Mesodermal cell (in vitro differentiated cells): Measurements from ENCODE around the gene ITIH3.

Experiments
- H3K27ac ChIP-seq: 2 replicates; pipeline ENCODE4 v1.7.0; 2013; ENCODE audit warnings: mild to moderate bottlenecking, low read depth, low read length, moderate library complexity; ENCODE audit not compliant: severe bottlenecking
- H3K36me3 ChIP-seq: 2 replicates; pipeline ENCODE4 v1.7.1; 2013; ENCODE audit warnings: mild to moderate bottlenecking, low read length, moderate library complexity; ENCODE audit not compliant: control insufficient read depth, insufficient read depth
- H3K4me1 ChIP-seq: one replicate; pipeline ENCODE4 v1.7.1; 2013; ENCODE audit warnings: mild to moderate bottlenecking, low read length; ENCODE audit not compliant: insufficient read depth, control insufficient read depth, poor library complexity, severe bottlenecking
- H3K4me3 ChIP-seq: 2 replicates; pipeline ENCODE4 v1.7.0; 2013; ENCODE audit warnings: low read length, control low read depth, mild to moderate bottlenecking; ENCODE audit not compliant: insufficient read depth, poor library complexity, severe bottlenecking; ENCODE audit errors: extremely low read depth
- H3K9me3 ChIP-seq: 2 replicates; pipeline ENCODE4 v1.7.1; 2013; ENCODE audit warnings: mild to moderate bottlenecking, low read length, moderate library complexity; ENCODE audit not compliant: control insufficient read depth
- WGBS, 2 experiments: methylation state at CpG; one replicate each; pipeline ENCODE4 v1.1.5; 2013; ENCODE audit warnings: missing lambda C conversion rate in 2 of 2; ENCODE audit not compliant: insufficient coverage in 2 of 2; 5-methylcytosine and 5-hydroxymethylcytosine counted together

The ITIH3 gene

GRCh38 chr3:52782412-52783210 lies 12.0 kb upstream of the ITIH3 start:
- WGBS, 2 experiments, result 74% methylated on average over 8 to 10 of the region's 12 CpGs
- no peaks in the 10 kb centered on the region for H3K36me3 ChIP-seq

GRCh38 chr3:52783211-52783555 lies 11.4 kb upstream of the ITIH3 start:
- Histone ChIP-seq H3K27ac (no peak overlapping the region), H3K36me3 (no peaks in the 10 kb centered on the region), H3K4me1 (no peaks in the 10 kb centered on the region), H3K9me3 (no peaks in the 10 kb centered on the region), H3K4me3 (no peak overlapping the region)
- WGBS, 2 experiments, result 88% methylated on average over 3 of the region's 3 CpGs

More at GRCh38 chr3:52782412-52783210, 12.0 kb upstream of the ITIH3 start:
- H3K27ac ChIP-seq, result no peak overlapping the region
- no peaks in the 10 kb centered on the region for H3K9me3 ChIP-seq
- H3K4me3 ChIP-seq, result no peak overlapping the region
- no peaks in the 10 kb centered on the region for H3K4me1 ChIP-seq

GRCh38 chr3:52784021-52784621 lies 10.5 kb upstream of the ITIH3 start:
- H3K27ac ChIP-seq, result no peak overlapping the region
- H3K36me3 ChIP-seq, result no peaks in the 10 kb centered on the region
- no peaks in the 10 kb centered on the region for H3K4me1 ChIP-seq
- no peaks in the 10 kb centered on the region for H3K9me3 ChIP-seq
- no peak overlapping the region for H3K4me3 ChIP-seq
- 87 to 90% methylated on average over 15 to 18 of the region's 18 CpGs for WGBS, 2 experiments

- WGBS, 2 experiments, result 93% methylated on average over 4 of the region's 5 CpGs
- no peaks in the 10 kb centered on the region for H3K36me3 ChIP-seq
- H3K27ac ChIP-seq, result no peak overlapping the region
- H3K4me1 ChIP-seq, result no peaks in the 10 kb centered on the region
- H3K9me3 ChIP-seq, result no peaks in the 10 kb centered on the region
- H3K4me3 ChIP-seq, result no peak overlapping the region
Observed at GRCh38 chr3:52784931-52785590, 9.5 kb upstream of the ITIH3 start.

DNA sequence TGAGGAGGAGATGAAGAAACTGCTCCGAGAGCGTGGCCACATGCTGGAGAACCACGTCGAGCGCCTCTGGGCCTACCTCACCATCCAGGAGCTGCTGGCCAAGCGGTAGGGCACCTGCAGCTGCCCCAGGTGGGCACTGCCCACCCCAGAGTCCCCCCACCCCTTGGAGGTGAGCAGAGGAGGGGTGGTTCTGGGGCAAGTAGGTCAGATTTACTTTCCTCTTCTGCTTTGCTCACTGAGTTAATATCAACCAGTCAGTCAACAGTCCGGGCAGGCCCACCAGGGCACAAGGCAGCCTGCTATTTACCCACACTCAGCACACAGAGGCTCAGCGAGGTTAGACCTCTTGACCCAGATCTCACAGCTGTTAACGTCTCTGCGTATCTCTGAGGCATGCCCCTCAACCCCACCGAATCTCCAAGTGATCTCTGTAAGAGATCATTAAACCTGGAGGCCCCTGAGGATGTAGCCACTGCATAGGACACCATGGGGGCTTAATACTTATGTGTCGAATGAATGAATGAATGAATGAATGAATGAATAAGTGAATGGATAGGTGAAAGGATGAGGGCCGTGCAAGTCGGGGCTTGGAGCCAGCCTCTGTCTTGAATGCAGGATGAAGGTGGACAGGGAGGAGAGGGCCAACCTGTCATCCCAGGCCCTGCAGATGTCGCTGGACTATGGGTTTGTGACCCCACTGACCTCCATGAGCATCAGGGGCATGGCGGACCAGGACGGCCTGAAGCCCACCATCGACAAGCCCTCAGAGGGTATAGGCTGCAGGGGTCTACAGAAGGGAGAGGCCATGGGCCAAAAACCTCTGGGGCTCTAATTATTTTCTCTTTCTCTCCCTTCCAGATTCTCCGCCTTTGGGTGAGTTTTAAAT lies 8.0 kb upstream of the ITIH3 start:
- WGBS, 2 experiments, result 88 to 90% methylated on average over 12 to 18 of the region's 19 CpGs
- no peaks in the 10 kb centered on the region for H3K36me3 ChIP-seq
- H3K4me1 ChIP-seq, result no peaks in the 10 kb centered on the region
- H3K27ac ChIP-seq, result no peak overlapping the region
- H3K4me3 ChIP-seq, result no peak overlapping the region
- no peaks in the 10 kb centered on the region for H3K9me3 ChIP-seq

- 88 to 96% methylated on average over 5 of the region's 11 CpGs for WGBS, 2 experiments
- no peaks in the 10 kb centered on the region for H3K4me1 ChIP-seq
- no peak overlapping the region for H3K27ac ChIP-seq
- no peaks in the 10 kb centered on the region for H3K36me3 ChIP-seq
- no peak overlapping the region for H3K4me3 ChIP-seq
- H3K9me3 ChIP-seq, result no peaks in the 10 kb centered on the region
Observed at GRCh38 chr3:52787246-52787645, 7.3 kb upstream of the ITIH3 start.

GRCh38 chr3:52787672-52788625 lies 6.6 kb upstream of the ITIH3 start:
- Histone ChIP-seq H3K4me3 (no peak overlapping the region), H3K36me3 (no peaks in the 10 kb centered on the region), H3K27ac (no peak overlapping the region), H3K9me3 (no peaks in the 10 kb centered on the region), H3K4me1 (no peaks in the 10 kb centered on the region)
- WGBS, 2 experiments, result 85 to 87% methylated on average over 10 to 13 of the region's 17 CpGs

- H3K4me1 ChIP-seq, result no peaks in the 10 kb centered on the region
- WGBS, 2 experiments, result 89 to 91% methylated on average over 15 to 16 of the region's 16 CpGs
- H3K9me3 ChIP-seq, result no peaks in the 10 kb centered on the region
- no peaks in the 10 kb centered on the region for H3K36me3 ChIP-seq
- H3K27ac ChIP-seq, result no peak overlapping the region
- no peak overlapping the region for H3K4me3 ChIP-seq
Observed at GRCh38 chr3:52788890-52789745, 5.5 kb upstream of the ITIH3 start.

DNA sequence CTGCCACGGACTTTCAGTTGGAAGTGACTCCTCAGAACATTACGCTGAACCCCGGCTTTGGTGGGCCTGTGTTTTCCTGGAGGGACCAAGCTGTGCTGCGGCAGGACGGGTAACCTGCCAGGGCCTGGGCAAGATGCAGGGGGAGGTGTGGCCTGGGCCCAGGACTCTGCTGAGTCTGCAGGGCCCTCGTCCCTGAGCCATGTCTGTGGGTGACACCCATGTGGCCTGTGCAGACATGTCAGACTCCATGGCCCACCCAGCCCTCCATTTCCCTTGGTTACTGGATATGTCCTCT lies 4.9 kb upstream of the ITIH3 start:
- H3K36me3 ChIP-seq, result no peaks in the 10 kb centered on the region
- H3K9me3 ChIP-seq, result no peaks in the 10 kb centered on the region
- no peak overlapping the region for H3K27ac ChIP-seq
- WGBS, 2 experiments, result 92 to 94% methylated on average over 6 of the region's 6 CpGs
- H3K4me1 ChIP-seq, result no peaks in the 10 kb centered on the region
- no peak overlapping the region for H3K4me3 ChIP-seq
